NCI-H1417 treated with DMSO at 0.1 percent for 48 hours (cell line): Measurements from ENCODE around the gene UBD.

Source experiments
- DNase-seq: peaks from one replicate; lab custom pipeline; 2025; lab: John Stamatoyannopoulos, UW

UBD gene

GRCh38 chr6:29559524-29560287 lies at the start of gene UBD:
TSS of gene UBD (minus strand) at chr6:29559732. CDS start at chr6:29559701, 31 bp downstream.
- no peak for DNase-seq

GRCh38 chr6:29608131-29608530 lies 48.6 kb upstream of the UBD start:
- DNase-seq, result no peak

GRCh38 chr6:29603930-29604329 lies 44.4 kb upstream of the UBD start:
- DNase-seq, result no peak

- no peak for DNase-seq
Observed at GRCh38 chr6:29603456-29603855, 43.9 kb upstream of the UBD start.

GRCh38 chr6:29602564-29603361 lies 43.2 kb upstream of the UBD start:
- no peak for DNase-seq

GRCh38 chr6:29598172-29598747 lies 38.7 kb upstream of the UBD start:
- DNase-seq, result no peak

GRCh38 chr6:29597184-29597583 lies 37.7 kb upstream of the UBD start:
- no peak for DNase-seq

GRCh38 chr6:29596381-29596900 lies 36.9 kb upstream of the UBD start:
- no peak for DNase-seq

GRCh38 chr6:29593199-29593855 lies 33.8 kb upstream of the UBD start:
- no peak for DNase-seq

- DNase-seq, result no peak
Observed at GRCh38 chr6:29591677-29592076, 32.1 kb upstream of the UBD start.

- DNase-seq, result no peak
Observed at GRCh38 chr6:29590218-29590808, 30.8 kb upstream of the UBD start.

- DNase-seq, result no peak
Observed at GRCh38 chr6:29589423-29590048, 30.0 kb upstream of the UBD start.

- DNase-seq, result no peak
Observed at GRCh38 chr6:29584821-29585220, 25.3 kb upstream of the UBD start, which contains the start of gene OR2H2. TSS of gene OR2H2 (plus strand) at chr6:29585121. CDS start at chr6:29587945, 2,824 bp downstream.

GRCh38 chr6:29577544-29577943 lies 18.0 kb upstream of the UBD start:
- DNase-seq, result no peak

GRCh38 chr6:29576056-29576455 lies 16.5 kb upstream of the UBD start:
- DNase-seq, result no peak

GRCh38 chr6:29567991-29568390 lies 8.5 kb upstream of the UBD start:
- no peak for DNase-seq

- DNase-seq, result no peak
Observed at GRCh38 chr6:29567541-29567940, 8.0 kb upstream of the UBD start.

- no peak for DNase-seq
Observed at GRCh38 chr6:29566856-29567255, 7.3 kb upstream of the UBD start.

GRCh38 chr6:29564875-29565274 lies 5.3 kb upstream of the UBD start:
- no peak for DNase-seq

GRCh38 chr6:29563435-29563965 lies 4.0 kb upstream of the UBD start:
- no peak for DNase-seq

- DNase-seq, result no peak
Observed at GRCh38 chr6:29561606-29562181, 2.2 kb upstream of the UBD start.
